HepG2 (cell line): Measurements from ENCODE around the gene PRM3. TPM values are rescaled to one million over a fixed set of nuclear protein-coding genes. Genes with fewer than 3 reads are reported as not detected.

ENCODE experiments used
- ATF5 ChIP-seq: sonication (generic); formaldehyde crosslinking; IDR thresholded peaks from 2 replicates; pipeline ENCODE4 v1.4.0; 2020; ENCODE audit warnings: mild to moderate bottlenecking, low read depth, missing genetic modification reagents
- DNMT1 ChIP-seq: sonication (generic); formaldehyde crosslinking; IDR thresholded peaks from 2 replicates; pipeline ENCODE4 v1.5.1; 2020; ENCODE audit warnings: mild to moderate bottlenecking, missing genetic modification reagents
- EP300 ChIP-seq, 3 experiments: sonication (generic) in 1 of 3; formaldehyde crosslinking in 1 of 3; IDR thresholded peaks; 2 replicates each; pipeline versions ENCODE4 v1.5.1 to v1.6.1; 2011 to 2020; ENCODE audit warnings: low read depth in 2 of 3, low read length in 2 of 3, borderline replicate concordance in 1 of 3, improper control_type of control experiment in 1 of 3, mild to moderate bottlenecking in 1 of 3, missing genetic modification reagents in 1 of 3, moderate library complexity in 1 of 3
- GZF1 ChIP-seq: sonication (generic); formaldehyde crosslinking; IDR thresholded peaks from 2 replicates; pipeline ENCODE4 v1.5.1; 2020; ENCODE audit warnings: mild to moderate bottlenecking, missing genetic modification reagents
- MED13 ChIP-seq: sonication (generic); formaldehyde crosslinking; IDR thresholded peaks from 2 replicates; pipeline ENCODE4 v1.5.0; 2020; ENCODE audit warnings: missing genetic modification reagents
- MIER3 ChIP-seq: IDR thresholded peaks from 2 replicates; pipeline ENCODE4 v1.6.1; 2016; ENCODE audit warnings: missing compliant biosample characterization, borderline replicate concordance
- NFIC ChIP-seq: IDR thresholded peaks from 2 replicates; pipeline ENCODE4 v1.6.1; 2012; ENCODE audit warnings: mild to moderate bottlenecking, low read length, inconsistent platforms
- SP1 ChIP-seq, 2 experiments: fragments of 450-650 bp in 1 of 2; sonication (generic) in 1 of 2; formaldehyde crosslinking in 1 of 2; IDR thresholded peaks; 2 replicates each; pipeline versions ENCODE4 v1.4.0 to v1.6.1; 2016 to 2020; ENCODE audit warnings: missing genetic modification reagents in 1 of 2
- TEAD3 ChIP-seq: optimal IDR thresholded peaks from 2 replicates; pipeline ENCODE3; 2016; ENCODE audit warnings: borderline replicate concordance
- XBP1 ChIP-seq: sonication (generic); formaldehyde crosslinking; IDR thresholded peaks from 2 replicates; pipeline ENCODE4 v1.5.0; 2020; ENCODE audit warnings: missing genetic modification reagents
- ZBTB1 ChIP-seq: sonication (generic); formaldehyde crosslinking; IDR thresholded peaks from 2 replicates; pipeline ENCODE4 v1.4.0; 2020; ENCODE audit warnings: missing genetic modification reagents, borderline replicate concordance
- ZFAT ChIP-seq: sonication (generic); formaldehyde crosslinking; conservative IDR thresholded peaks from 2 replicates; pipeline ENCODE4 v1.8.1; 2023; ENCODE audit warnings: missing genetic modification reagents, inconsistent platforms
- ZKSCAN8 ChIP-seq: IDR thresholded peaks from 2 replicates; pipeline ENCODE4 v1.6.1; 2016; ENCODE audit warnings: borderline replicate concordance, missing genetic modification reagents, missing compliant biosample characterization
- ZNF234 ChIP-seq: sonication (generic); formaldehyde crosslinking; conservative IDR thresholded peaks from 2 replicates; pipeline ENCODE4 v1.5.1; 2020; ENCODE audit warnings: mild to moderate bottlenecking, missing genetic modification reagents
- ZNF558 ChIP-seq: sonication (generic); formaldehyde crosslinking; IDR thresholded peaks from 2 replicates; pipeline ENCODE4 v1.9.0; 2022; ENCODE audit warnings: mild to moderate bottlenecking, missing genetic modification reagents, borderline replicate concordance
- ZNF572 ChIP-seq: sonication (generic); formaldehyde crosslinking; IDR thresholded peaks from 2 replicates; pipeline ENCODE4 v1.5.1; 2020; ENCODE audit warnings: mild to moderate bottlenecking, missing genetic modification reagents
- ZNF580 ChIP-seq: IDR thresholded peaks from 2 replicates; pipeline ENCODE4 v1.6.1; 2016; ENCODE audit warnings: low read depth, borderline replicate concordance
- ZNF674 ChIP-seq: sonication (generic); formaldehyde crosslinking; IDR thresholded peaks from 2 replicates; pipeline ENCODE4 v1.5.0; 2020; ENCODE audit warnings: low read depth, mild to moderate bottlenecking, missing genetic modification reagents
- ZNF678 ChIP-seq: sonication (generic); formaldehyde crosslinking; IDR thresholded peaks from 2 replicates; pipeline ENCODE4 v1.4.0; 2020; ENCODE audit warnings: mild to moderate bottlenecking, missing genetic modification reagents
- ZNF766 ChIP-seq: sonication (generic); formaldehyde crosslinking; IDR thresholded peaks from 2 replicates; pipeline ENCODE4 v1.5.0; 2020; ENCODE audit warnings: missing genetic modification reagents, borderline replicate concordance
- ZNF800 ChIP-seq: sonication (generic); formaldehyde crosslinking; IDR thresholded peaks from 2 replicates; pipeline ENCODE4 v1.4.0; 2020; ENCODE audit warnings: missing genetic modification reagents
- polyA plus RNA-seq, 8 experiments: library from polyadenylated mRNA; depleted of rRNA in 3 of 8; stranded (reverse) in 7 of 8; unstranded in 1 of 8; fragments of >200 nt; fragmentation: Illumina TruSeq in 4 of 8; extraction: Trizol in 4 of 8; gene quantifications; 2 replicates each; pipeline versions ENCODE4 v1.2.1 to v1.2.3, GENCODE V29; 2011 to 2016; ENCODE audit warnings: low read depth in 4 of 8, missing spikeins in 1 of 8, mixed read lengths in 1 of 8; ENCODE audit not compliant: insufficient read depth in 1 of 8
- total RNA-seq, 5 experiments: library from RNA; depleted of rRNA; stranded (reverse); fragments of >200 nt; fragmentation: Illumina TruSeq; extraction: Trizol; gene quantifications; 2 replicates each; pipeline ENCODE4 v1.2.3, GENCODE V29; 2016; ENCODE audit warnings: low read depth in 1 of 5
- TF ChIP-seq, protein P1 (sequence below): IDR thresholded peaks from 2 replicates; pipeline ENCODE4 v1.6.1; 2016; ENCODE audit warnings: low read depth, control low read depth
- TF ChIP-seq, protein P2 (sequence below): IDR thresholded peaks from 2 replicates; pipeline ENCODE4 v1.6.1; 2016; ENCODE audit warnings: missing biosample characterization, missing genetic modification reagents, low read depth

Gene PRM3
- total and polyA plus RNA-seq, 2 of the 13 experiments (the other 11 are each of a cell fraction or from before 2014, with no cell fraction given), result not detected

GRCh38 chr16:11259655-11260595 is 13.5 kb downstream of the PRM3 start (continued):
- 0 out of 2 replicates have a peak, but pooled peaks have one; percentile 24 for TF ChIP-seq GZF1
- TF ChIP-seq SP1 (IDR thresholded peaks at IDR 0.05), result no peak
- no peak for TF ChIP-seq SP1 (CRISPR knock-in tag; IDR thresholded peaks at IDR 0.05)
- TF ChIP-seq ZNF558, result 0 out of 2 replicates have a peak, but pooled peaks have one; percentile 52
- TF ChIP-seq ZNF800 (CRISPR knock-in tag), result no peak
- TF ChIP-seq NFIC, result no peak
- peak in 1 of 2 experiments; percentile 43; a peak in 1 of 4 replicates for TF ChIP-seq EP300 (IDR thresholded peaks at IDR 0.05; ENCODE audit: low read depth in 2 of 2, low read length in 2 of 2)
- TF ChIP-seq EP300 (CRISPR knock-in tag; IDR thresholded peaks at IDR 0.05; ENCODE audit: borderline replicate concordance), result no peak
- TF ChIP-seq ZNF674, result no peak
- no peak for TF ChIP-seq ZBTB1
- no peak for TF ChIP-seq XBP1 (CRISPR knock-in tag)
- TF ChIP-seq, protein P1, sequence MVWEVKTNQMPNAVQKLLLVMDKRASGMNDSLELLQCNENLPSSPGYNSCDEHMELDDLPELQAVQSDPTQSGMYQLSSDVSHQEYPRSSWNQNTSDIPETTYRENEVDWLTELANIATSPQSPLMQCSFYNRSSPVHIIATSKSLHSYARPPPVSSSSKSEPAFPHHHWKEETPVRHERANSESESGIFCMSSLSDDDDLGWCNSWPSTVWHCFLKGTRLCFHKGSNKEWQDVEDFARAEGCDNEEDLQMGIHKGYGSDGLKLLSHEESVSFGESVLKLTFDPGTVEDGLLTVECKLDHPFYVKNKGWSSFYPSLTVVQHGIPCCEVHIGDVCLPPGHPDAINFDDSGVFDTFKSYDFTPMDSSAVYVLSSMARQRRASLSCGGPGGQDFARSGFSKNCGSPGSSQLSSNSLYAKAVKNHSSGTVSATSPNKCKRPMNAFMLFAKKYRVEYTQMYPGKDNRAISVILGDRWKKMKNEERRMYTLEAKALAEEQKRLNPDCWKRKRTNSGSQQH (CRISPR knock-in tag), result 0 out of 2 replicates have a peak, but pooled peaks have one; percentile 28
- no peak for TF ChIP-seq MIER3 (CRISPR knock-in tag)
- TF ChIP-seq ZKSCAN8 (CRISPR knock-in tag), result no peak
- TF ChIP-seq ZFAT (CRISPR knock-in tag), result no peak
- TF ChIP-seq, protein P2, sequence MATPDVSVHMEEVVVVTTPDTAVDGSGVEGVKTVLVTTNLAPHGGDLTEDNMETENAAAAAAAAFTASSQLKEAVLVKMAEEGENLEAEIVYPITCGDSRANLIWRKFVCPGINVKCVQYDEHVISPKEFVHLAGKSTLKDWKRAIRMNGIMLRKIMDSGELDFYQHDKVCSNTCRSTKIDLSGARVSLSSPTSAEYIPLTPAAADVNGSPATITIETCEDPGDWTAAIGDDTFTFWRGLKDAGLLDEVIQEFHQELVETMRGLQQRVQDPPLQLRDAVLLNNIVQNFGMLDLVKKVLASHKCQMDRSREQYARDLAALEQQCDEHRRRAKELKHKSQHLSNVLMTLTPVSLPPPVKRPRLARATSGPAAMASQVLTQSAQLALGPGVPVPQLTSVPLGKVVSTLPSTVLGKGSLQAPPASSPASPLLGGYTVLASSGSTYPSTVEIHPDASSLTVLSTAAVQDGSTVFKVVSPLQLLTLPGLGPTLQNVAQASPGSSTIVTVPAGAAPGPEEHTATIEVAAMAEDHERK (CRISPR knock-in tag), result no peak
- TF ChIP-seq ZNF234 (CRISPR knock-in tag), result no peak
- TF ChIP-seq ATF5 (CRISPR knock-in tag), result no peak
- TF ChIP-seq ZNF580 (CRISPR knock-in tag), result no peak
- TF ChIP-seq ZNF572, result peak; percentile 39; the same call in 1 of the 2 replicates
- no peak for TF ChIP-seq ZNF766 (CRISPR knock-in tag)
- TF ChIP-seq MED13 (CRISPR knock-in tag), result no peak
- TF ChIP-seq DNMT1, result no peak; the same call in 1 of the 2 replicates
- TF ChIP-seq TEAD3 (CRISPR knock-in tag), result no peak
- TF ChIP-seq ZNF678 (CRISPR knock-in tag), result no peak
